NCI-H1417 treated with DMSO at 0.1 percent for 48 hours (cell line): Measurements from ENCODE around the gene FOXQ1.

Source experiments
- DNase-seq: peaks from one replicate; lab custom pipeline; 2025; lab: John Stamatoyannopoulos, UW

Gene FOXQ1, protein sequence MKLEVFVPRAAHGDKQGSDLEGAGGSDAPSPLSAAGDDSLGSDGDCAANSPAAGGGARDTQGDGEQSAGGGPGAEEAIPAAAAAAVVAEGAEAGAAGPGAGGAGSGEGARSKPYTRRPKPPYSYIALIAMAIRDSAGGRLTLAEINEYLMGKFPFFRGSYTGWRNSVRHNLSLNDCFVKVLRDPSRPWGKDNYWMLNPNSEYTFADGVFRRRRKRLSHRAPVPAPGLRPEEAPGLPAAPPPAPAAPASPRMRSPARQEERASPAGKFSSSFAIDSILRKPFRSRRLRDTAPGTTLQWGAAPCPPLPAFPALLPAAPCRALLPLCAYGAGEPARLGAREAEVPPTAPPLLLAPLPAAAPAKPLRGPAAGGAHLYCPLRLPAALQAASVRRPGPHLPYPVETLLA

GRCh38 chr6:1311400-1312202, at the start of gene FOXQ1:
TSS of gene FOXQ1 (plus strand) at chr6:1312098. CDS start at chr6:1312705, 607 bp downstream.
- DNase-seq = no peak

GRCh38 chr6:1262704-1263038, 49.2 kb upstream of the FOXQ1 start:
- DNase-seq = no peak

- no peak for DNase-seq
These were observed 48.7 kb upstream of the FOXQ1 start for GRCh38 chr6:1263039-1263849.

- DNase-seq = no peak
These were observed 48.0 kb upstream of the FOXQ1 start for GRCh38 chr6:1263850-1264377.

GRCh38 chr6:1264619-1265445, 47.1 kb upstream of the FOXQ1 start:
- no peak for DNase-seq

DNA sequence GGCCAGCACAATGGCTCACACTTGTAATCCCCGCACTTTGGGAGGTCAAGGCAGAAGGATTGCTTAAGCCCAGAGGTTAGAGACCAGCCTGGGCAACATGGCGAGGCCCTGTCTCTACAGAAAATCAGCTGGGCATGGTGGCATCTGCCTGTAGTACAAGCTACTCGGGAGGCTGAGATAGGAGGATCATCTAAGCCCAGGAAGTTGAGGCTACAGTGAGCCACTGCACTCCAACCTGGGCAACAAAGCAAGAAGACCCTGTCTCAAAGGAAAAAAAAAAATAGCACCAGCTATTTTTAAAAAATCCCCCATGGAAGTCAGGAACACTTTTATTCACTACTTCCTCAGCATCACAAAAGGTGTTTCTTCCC, 45.2 kb upstream of the FOXQ1 start:
- no peak for DNase-seq

DNA sequence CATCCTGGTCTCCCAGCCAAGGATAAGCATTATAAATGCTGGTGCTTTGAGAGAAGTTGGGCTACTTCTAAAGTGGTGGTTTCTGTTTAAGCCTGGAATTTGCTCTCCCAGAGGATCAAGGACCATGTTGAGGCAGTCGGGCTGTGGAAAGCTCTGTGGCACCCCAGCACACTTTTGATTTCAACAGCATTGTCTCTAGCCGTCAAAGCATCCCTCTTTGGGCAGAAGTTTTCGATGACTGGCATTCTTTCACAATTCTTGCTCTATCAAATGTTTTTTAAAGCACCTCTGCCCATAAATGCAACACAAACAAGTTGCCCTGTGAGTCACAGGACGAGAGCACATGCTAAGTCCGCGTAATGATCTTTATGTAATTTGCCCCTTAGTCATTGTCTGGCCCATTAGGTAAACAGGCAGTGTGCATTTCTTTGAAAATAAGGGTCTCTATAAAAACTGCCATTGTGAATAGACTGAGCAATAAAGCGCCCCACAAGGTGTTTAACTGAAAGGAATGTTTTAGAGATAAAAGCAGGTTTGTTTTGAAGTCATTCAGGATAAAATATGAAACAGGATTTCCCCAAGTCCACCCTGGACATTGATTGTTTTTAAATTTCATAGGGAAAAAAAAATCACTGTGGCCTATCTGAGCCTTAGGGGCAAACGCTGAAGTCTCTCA, 44.7 kb upstream of the FOXQ1 start:
- DNase-seq = no peak

DNA sequence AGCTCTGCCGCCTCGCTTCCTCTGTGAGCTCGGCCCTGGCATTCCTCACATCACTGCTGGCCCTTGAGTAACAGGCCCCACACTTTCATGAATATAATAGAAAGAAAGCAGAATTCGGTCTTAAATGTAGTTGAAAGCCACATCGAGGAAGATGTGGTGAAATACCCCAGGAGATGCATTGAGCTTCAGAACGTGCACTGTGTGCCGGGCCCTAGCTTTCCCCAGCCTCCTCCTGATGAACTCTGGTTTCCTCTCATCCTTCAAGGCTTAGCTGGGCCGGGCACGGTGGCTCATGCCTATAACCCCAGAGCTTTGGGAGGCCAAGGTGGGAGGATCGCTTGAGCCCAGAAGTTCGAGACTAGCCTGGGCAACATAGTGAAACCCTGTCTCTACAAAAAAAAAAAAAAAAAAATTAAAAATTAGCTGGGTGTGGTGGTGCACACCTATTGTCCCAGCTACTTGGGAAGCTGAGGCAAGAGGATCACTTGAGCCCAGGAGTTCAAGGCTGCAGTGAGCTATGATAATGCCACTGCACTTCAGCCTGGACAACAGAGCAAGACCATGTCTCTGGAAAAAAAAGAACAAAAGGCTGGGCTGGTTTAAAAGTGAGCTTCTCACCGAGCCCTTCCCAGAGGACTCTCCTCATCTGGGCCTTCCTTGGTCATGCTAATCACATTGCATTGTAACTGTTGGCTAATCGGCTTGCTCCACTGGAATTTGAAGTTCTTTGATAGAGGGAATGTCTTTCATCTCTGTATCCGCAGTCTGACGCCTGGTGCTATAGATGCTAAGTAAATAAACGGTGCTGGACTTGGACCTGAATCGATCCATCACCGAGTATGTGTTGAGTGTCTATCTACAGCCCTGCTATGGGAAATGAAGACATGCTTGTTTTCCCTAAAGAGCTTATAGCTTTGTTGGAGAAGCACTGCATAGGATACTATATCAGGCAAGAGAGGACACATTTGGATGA, 43.8 kb upstream of the FOXQ1 start:
- DNase-seq = no peak

DNA sequence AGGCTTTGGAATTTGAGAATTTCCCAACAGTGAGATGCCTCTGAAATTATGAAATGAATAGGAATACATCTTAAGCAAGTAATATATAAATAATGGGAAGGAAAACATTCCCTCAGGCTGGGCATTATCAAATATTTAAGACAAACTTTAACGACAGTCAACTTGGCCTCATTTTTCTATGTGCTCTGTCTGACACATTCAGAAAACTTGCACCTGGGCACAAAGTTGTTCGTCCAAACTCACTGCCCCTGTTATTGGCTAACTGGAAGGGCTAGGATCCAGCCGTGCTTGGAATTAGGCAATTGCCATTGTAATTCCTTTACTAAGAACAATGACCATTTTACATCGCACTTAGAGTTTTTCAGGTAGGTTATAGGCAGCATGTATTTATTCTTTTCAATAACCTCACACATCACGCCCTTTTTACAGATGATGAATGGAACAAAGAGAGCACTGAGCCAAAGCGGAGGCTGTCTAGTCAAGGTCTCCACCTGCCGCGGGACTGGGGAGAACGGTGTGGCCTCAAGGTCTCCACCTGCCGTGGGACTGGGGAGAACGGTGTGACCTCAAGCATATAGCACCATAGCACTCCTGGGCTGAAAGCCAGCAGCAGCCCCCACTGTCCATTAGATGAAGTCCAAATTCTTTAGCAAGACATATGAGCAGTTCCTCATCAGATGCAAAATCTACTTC, 40.7 kb upstream of the FOXQ1 start:
- no peak for DNase-seq

DNA sequence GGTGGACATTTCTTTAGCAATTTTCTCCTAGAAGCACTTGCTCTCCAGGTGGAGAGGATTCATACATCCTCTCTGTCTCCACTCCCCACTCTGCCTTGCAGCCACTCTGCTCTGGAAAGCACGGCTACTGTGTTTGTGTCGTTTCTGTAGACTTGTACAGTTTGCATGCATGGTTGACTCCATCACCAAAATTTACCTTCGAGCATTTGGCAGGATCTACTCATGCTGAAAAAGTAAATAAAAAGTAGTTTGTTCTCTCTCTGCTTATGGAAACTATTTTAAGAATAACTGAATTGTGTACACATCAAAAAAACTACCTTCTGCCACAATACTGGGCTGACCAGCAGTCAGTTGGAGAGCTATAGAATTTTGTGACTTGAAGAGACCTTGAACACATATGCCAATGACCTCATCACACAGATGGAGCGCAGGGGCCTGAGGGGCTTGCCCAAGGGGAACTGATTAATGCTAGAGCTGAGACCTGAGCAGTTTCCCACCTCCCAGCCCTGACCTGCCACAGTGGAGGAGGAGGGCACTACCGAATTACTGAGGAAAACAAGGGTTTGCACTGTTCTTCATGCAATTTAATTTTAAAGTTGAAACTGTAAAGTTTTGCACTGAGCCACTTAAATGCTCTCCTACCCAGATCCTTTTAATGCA, 33.7 kb upstream of the FOXQ1 start:
- no peak for DNase-seq

- DNase-seq = no peak
These were observed 32.8 kb upstream of the FOXQ1 start for GRCh38 chr6:1279065-1279464.

- no peak for DNase-seq
These were observed 31.1 kb upstream of the FOXQ1 start for GRCh38 chr6:1280666-1281300.

- DNase-seq = no peak
These were observed 30.2 kb upstream of the FOXQ1 start for GRCh38 chr6:1281746-1282145.

GRCh38 chr6:1283501-1283900, 28.4 kb upstream of the FOXQ1 start:
- no peak for DNase-seq

- DNase-seq = no peak
These were observed 26.3 kb upstream of the FOXQ1 start for GRCh38 chr6:1285556-1285955.

GRCh38 chr6:1285956-1286355, 25.9 kb upstream of the FOXQ1 start:
- no peak for DNase-seq

DNA sequence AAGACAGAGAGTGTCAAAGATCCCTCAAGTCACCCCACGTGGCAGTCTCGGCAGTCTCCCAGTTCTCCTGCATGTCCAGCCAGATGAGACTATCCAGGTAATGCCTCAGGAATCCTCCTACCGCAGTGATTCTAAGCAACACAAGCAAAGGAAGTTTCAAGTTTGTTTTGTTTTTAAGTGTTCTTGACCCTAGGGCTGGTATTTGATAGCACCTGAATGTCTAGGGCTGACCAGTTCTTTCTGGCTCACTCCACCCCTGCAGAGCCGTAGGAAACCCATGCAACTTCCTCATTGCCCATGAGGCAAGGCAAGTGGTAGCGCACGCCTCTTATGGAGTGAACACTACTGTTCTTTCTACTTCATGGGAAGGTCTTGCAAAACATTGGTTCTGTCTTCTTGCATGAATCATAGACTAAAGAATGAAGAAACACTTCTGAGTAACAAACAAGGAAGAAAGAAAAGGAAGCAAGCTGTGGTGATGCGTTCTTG, 24.8 kb upstream of the FOXQ1 start:
- DNase-seq = no peak

- DNase-seq = no peak
These were observed 21.8 kb upstream of the FOXQ1 start for GRCh38 chr6:1290086-1290485.
